Gastroesophageal sphincter (tissue), 4 donors: Measurements from ENCODE around the gene KIAA1958. TPM values are rescaled to one million over a fixed set of nuclear protein-coding genes. Genes with fewer than 3 reads are reported as not detected.
"Not testable (repeated sequence)": the region's sequence is repeated elsewhere in the genome, so short reads cannot be mapped to it uniquely, and the experiment has no call there.

Source experiments
- ATAC-seq: fragments of 150-250 bp; one replicate; pipeline ENCODE4 v1.9.1; 2016; ENCODE audit warnings: mild to moderate bottlenecking, moderate library complexity
- H3K27ac ChIP-seq, 4 donors: fragments of 200-600 bp; sonication (generic) in 3 of 4; 1 replicate in 3 of 4; 2 replicates in 1 of 4; pipeline ENCODE4 v1.5.1; 2016 to 2019
- H3K27me3 ChIP-seq: fragments of 200-600 bp; sonication (generic); one replicate; pipeline ENCODE4 v1.5.1; 2019
- H3K36me3 ChIP-seq, 2 donors: fragments of 200-600 bp; sonication (generic); one replicate each; pipeline ENCODE4 v1.5.1; 2019; ENCODE audit warnings: control low read depth in 1 of 2
- H3K4me1 ChIP-seq, 3 donors: fragments of 200-600 bp; sonication (generic); 1 replicate in 2 of 3; 2 replicates in 1 of 3; pipeline ENCODE4 v1.5.1; 2016 to 2019; ENCODE audit warnings: control low read depth in 2 of 3
- H3K4me3 ChIP-seq, 2 donors: fragments of 200-600 bp; sonication (generic); one replicate each; pipeline ENCODE4 v1.5.1; 2019; ENCODE audit warnings: mild to moderate bottlenecking in 1 of 2, moderate library complexity in 1 of 2
- H3K9me3 ChIP-seq, 3 donors: fragments of 200-600 bp; sonication (generic); one replicate each; pipeline ENCODE4 v1.5.1; 2017 to 2019; ENCODE audit warnings: control low read depth in 2 of 3
- CTCF ChIP-seq, 4 experiments: fragments of 200-600 bp in 2 of 4; fragments of 450-650 bp in 2 of 4; sonication (generic) in 1 of 4; IDR thresholded peaks; one replicate each; pipeline ENCODE4 v1.5.1; 2017 to 2019; ENCODE audit warnings: antibody characterized with exemption in 4 of 4, mild to moderate bottlenecking in 2 of 4, moderate library complexity in 2 of 4
- EP300 ChIP-seq: sonication (generic); formaldehyde crosslinking; IDR thresholded peaks from one replicate; pipeline ENCODE4 v1.6.1; 2017; ENCODE audit warnings: antibody characterized with exemption, mild to moderate bottlenecking
- POLR2A ChIP-seq, 2 donors: fragments of 450-650 bp; IDR thresholded peaks; one replicate each; pipeline ENCODE4 v1.6.1; 2017; ENCODE audit warnings: antibody characterized with exemption in 2 of 2, mild to moderate bottlenecking in 2 of 2, moderate library complexity in 1 of 2
- POLR2AphosphoS5 ChIP-seq: sonication (generic); formaldehyde crosslinking; IDR thresholded peaks from one replicate; pipeline ENCODE4 v1.6.1; 2017; ENCODE audit warnings: antibody characterized with exemption
- WGBS, 2 donors: methylation state at CpG; one replicate each; pipeline ENCODE4 v1.1.5; 2018; ENCODE audit warnings: low coverage in 1 of 2; 5-methylcytosine and 5-hydroxymethylcytosine counted together
- total RNA-seq, 4 donors: library from RNA; depleted of rRNA; stranded (reverse); fragments of >200 nt; gene quantifications; one replicate each; pipeline ENCODE4 v1.1.0, GENCODE V29; 2016

Gene KIAA1958
- total RNA-seq, 4 donors from 2014 or later, result 3.5 to 8.4 (median 3.9) TPM

- Histone ChIP-seq H3K9me3 (no peaks in the 10 kb centered on the region), H3K4me3 (no peak overlapping the region), H3K4me1 (no peaks in the 10 kb centered on the region), H3K36me3 (no peaks in the 10 kb centered on the region), H3K27me3 (no peaks in the 10 kb centered on the region), H3K27ac (no peak overlapping the region)
- no peak for TF ChIP-seq CTCF (IDR thresholded peaks at IDR 0.05)
- TF ChIP-seq POLR2AphosphoS5, result no peak
- no peak for TF ChIP-seq EP300
- TF ChIP-seq POLR2A (IDR thresholded peaks at IDR 0.05), result no peak
- ATAC-seq, result no peak
- WGBS, 2 donors, result 84 to 91% methylated on average over 7 of the region's 7 CpGs
Observed at GRCh38 chr9:112582371-112583262, 96.0 kb downstream of the KIAA1958 start.

- no peaks in the 10 kb centered on the region for H3K27me3 ChIP-seq
- no peaks in the 10 kb centered on the region for H3K36me3 ChIP-seq
- no peaks in the 10 kb centered on the region for H3K4me1 ChIP-seq
- H3K27ac ChIP-seq, result no peak overlapping the region
- 96 to 98% methylated on average over 4 of the region's 4 CpGs for WGBS, 2 donors
- no peaks in the 10 kb centered on the region for H3K9me3 ChIP-seq
- no peak for ATAC-seq
- no peak overlapping the region for H3K4me3 ChIP-seq
- TF ChIP-seq EP300 (no peak), POLR2AphosphoS5 (no peak), POLR2A (IDR thresholded peaks at IDR 0.05) (no peak), CTCF (IDR thresholded peaks at IDR 0.05) (no peak)
Observed at GRCh38 chr9:112586599-112587155, 100.0 kb downstream of the KIAA1958 start.

GRCh38 chr9:112591875-112592274, 105.2 kb downstream of the KIAA1958 start:
- WGBS, 2 donors, result 89 to 100% methylated on average over 2 to 4 of the region's 8 CpGs
- H3K4me3 ChIP-seq, H3K27ac ChIP-seq, ATAC-seq, H3K9me3 ChIP-seq, H3K27me3 ChIP-seq, H3K36me3 ChIP-seq, H3K4me1 ChIP-seq: not testable (repeated sequence)

- 27 to 44% methylated on average over 3 of the region's 3 CpGs for WGBS, 2 donors
- Histone ChIP-seq H3K4me1 (peaks cover 0 to 6% (median 0%) of the 10 kb centered on the region in 3 donors), H3K27ac (no peak overlapping the region), H3K9me3 (no peaks in the 10 kb centered on the region), H3K27me3 (no peaks in the 10 kb centered on the region), H3K36me3 (no peaks in the 10 kb centered on the region), H3K4me3 (no peak overlapping the region)
- ATAC-seq, result no peak
- TF ChIP-seq CTCF (IDR thresholded peaks at IDR 0.05) (no peak), EP300 (no peak), POLR2AphosphoS5 (no peak), POLR2A (IDR thresholded peaks at IDR 0.05) (no peak)
Observed at GRCh38 chr9:112599732-112600131, 113.1 kb downstream of the KIAA1958 start.

GRCh38 chr9:112601636-112602035, 115.0 kb downstream of the KIAA1958 start:
- H3K9me3 ChIP-seq, result no peaks in the 10 kb centered on the region
- H3K4me3 ChIP-seq, result no peak overlapping the region
- TF ChIP-seq POLR2AphosphoS5 (no peak), EP300 (no peak), POLR2A (IDR thresholded peaks at IDR 0.05) (no peak), CTCF (IDR thresholded peaks at IDR 0.05) (no peak)
- 51 to 64% methylated on average over 2 of the region's 2 CpGs for WGBS, 2 donors
- H3K4me1 ChIP-seq, result peaks cover 0 to 6% (median 0%) of the 10 kb centered on the region in 3 donors
- no peak overlapping the region for H3K27ac ChIP-seq
- H3K27me3 ChIP-seq, result no peaks in the 10 kb centered on the region
- ATAC-seq, result no peak
- no peaks in the 10 kb centered on the region for H3K36me3 ChIP-seq
